Measurements from ENCODE around the gene FHIT.

DNA sequence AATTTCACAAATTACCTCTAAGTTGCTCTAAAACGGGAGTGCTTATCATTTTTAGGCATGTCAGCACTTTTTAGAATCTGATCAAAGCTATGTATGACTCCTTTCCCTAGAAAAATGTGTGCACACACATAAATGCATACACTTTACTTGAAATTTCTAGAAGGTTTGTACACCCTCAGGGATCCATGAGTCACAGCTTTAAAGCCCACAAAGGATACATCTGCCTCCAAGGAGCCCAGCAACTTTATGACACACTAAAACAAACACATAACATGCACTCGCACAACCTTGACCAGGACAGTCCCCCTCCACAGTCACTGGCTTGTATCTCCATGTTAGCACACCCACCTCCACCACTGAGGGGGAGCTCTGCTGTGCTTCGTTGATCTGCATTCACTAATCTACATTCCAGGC, 1479.5 kb downstream of the FHIT start:
- TF ChIP-seq POLR2A (IDR thresholded peaks at IDR 0.05): no peak
- TF ChIP-seq, protein P1, sequence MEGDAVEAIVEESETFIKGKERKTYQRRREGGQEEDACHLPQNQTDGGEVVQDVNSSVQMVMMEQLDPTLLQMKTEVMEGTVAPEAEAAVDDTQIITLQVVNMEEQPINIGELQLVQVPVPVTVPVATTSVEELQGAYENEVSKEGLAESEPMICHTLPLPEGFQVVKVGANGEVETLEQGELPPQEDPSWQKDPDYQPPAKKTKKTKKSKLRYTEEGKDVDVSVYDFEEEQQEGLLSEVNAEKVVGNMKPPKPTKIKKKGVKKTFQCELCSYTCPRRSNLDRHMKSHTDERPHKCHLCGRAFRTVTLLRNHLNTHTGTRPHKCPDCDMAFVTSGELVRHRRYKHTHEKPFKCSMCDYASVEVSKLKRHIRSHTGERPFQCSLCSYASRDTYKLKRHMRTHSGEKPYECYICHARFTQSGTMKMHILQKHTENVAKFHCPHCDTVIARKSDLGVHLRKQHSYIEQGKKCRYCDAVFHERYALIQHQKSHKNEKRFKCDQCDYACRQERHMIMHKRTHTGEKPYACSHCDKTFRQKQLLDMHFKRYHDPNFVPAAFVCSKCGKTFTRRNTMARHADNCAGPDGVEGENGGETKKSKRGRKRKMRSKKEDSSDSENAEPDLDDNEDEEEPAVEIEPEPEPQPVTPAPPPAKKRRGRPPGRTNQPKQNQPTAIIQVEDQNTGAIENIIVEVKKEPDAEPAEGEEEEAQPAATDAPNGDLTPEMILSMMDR (IDR thresholded peaks at IDR 0.05): no peak
- no peak for TF ChIP-seq EP300 (IDR thresholded peaks at IDR 0.05)
